GM15510 (cell line): Measurements from ENCODE around the gene AIRE.

Experiments used
- POLR2A ChIP-seq: IDR thresholded peaks from 3 replicates; pipeline ENCODE4 v1.6.1; 2011; ENCODE audit warnings: borderline replicate concordance; ENCODE audit not compliant: insufficient read length; ENCODE audit errors: extremely low read depth

The AIRE gene

GRCh38 chr21:44288251-44289110 lies 2.8 kb downstream of the AIRE start:
- TF ChIP-seq POLR2A = no peak

GRCh38 chr21:44289381-44290010 lies 3.8 kb downstream of the AIRE start:
- TF ChIP-seq POLR2A = no peak

- no peak for TF ChIP-seq POLR2A
These were observed 4.8 kb downstream of the AIRE start for GRCh38 chr21:44290327-44291077.

DNA sequence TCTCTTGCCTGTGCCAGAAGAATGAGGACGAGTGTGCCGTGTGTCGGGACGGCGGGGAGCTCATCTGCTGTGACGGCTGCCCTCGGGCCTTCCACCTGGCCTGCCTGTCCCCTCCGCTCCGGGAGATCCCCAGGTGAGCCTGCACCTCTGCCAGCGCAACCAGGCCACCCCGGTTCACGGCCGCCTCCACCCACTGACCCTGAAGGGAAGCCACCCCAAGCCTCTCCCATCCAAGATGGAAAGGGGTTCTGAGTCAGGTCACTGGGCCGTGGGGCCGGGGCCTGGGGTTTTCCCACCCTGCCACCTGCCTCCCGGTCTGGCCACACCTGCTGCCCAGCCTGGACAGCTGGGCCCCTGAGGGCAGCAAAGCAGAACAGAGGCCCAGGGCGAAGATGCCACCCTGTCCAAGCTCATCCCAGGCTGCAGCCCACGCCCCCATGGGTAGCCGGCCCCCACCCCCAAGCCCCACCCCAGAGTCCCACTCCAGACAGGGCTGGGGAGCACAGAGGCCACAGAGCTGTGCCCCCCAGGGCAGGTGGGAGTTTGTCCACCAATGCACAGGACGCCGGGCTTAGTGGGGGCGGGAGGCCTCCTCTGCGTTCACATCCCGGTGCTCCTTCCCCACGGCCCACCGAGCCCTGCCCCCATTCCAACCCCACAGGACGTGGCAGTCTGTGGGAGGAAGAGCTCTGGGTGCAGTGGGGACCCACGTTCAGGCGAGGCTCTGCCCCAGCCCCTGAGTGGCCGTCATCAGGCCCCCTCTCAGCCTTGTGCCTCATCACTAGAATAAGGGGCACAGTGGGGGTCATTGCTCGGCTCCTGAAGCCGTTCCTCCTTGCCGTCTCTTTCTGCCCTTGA lies 5.6 kb downstream of the AIRE start:
- no peak for TF ChIP-seq POLR2A

DNA sequence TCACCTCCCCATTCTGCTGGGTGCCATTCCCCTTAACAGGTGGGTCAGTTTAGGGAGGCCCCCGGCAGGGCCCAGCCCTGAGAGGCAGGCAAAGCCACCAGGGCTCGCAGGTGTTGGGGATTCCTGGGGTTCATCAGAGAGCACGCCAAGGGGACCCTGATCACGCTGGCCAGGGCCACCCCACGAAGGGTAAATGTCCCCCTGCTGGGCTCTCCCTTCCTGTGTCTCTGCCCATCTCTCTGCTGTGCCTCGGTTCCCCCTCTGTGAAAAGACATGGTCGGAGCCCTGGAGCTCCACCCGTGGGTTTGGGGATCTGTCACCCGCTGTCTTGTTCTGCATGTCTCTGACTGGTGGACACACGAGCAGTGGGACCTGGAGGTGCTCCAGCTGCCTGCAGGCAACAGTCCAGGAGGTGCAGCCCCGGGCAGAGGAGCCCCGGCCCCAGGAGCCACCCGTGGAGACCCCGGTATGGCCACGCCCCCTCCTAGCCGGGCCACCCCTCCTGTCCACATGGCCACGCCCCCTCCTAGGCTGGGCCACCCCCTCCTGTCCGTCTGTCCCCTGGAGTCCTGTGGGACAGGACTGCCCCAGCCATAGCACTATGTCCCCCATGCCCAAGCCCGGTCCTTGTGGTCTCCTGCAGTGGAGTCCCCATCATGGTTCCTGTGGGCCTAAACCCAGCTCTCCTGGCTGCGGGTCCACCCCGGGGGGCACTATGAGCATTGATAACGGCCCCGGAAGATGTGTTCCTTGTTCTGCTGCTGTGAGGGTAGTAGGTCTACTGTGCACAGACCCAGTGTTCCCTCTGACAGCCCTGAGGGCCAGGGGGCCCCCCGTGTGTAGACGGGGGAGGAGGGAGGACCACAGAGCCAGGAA lies 6.5 kb downstream of the AIRE start:
- TF ChIP-seq POLR2A = no peak

DNA sequence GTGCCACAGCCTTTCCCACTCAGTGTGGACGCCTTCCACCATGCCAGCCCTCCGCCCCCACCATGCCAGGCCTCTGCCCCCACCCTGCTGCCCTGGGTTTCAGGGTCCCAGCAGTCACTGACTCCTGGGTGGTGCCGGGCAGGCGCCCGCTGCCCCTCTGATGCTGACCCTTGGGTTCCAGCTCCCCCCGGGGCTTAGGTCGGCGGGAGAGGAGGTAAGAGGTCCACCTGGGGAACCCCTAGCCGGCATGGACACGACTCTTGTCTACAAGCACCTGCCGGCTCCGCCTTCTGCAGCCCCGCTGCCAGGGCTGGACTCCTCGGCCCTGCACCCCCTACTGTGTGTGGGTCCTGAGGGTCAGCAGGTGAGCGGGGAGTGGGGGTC lies 7.1 kb downstream of the AIRE start:
- TF ChIP-seq POLR2A = no peak

GRCh38 chr21:44293551-44294231 lies 8.0 kb downstream of the AIRE start:
- no peak for TF ChIP-seq POLR2A

- no peak for TF ChIP-seq POLR2A
These were observed 8.9 kb downstream of the AIRE start for GRCh38 chr21:44294391-44295162.

- no peak for TF ChIP-seq POLR2A
These were observed 9.5 kb downstream of the AIRE start for GRCh38 chr21:44295163-44295573.

- no peak for TF ChIP-seq POLR2A
These were observed 10.0 kb downstream of the AIRE start for GRCh38 chr21:44295646-44296045.

- TF ChIP-seq POLR2A = no peak
These were observed 10.4 kb downstream of the AIRE start for GRCh38 chr21:44296103-44296519.

DNA sequence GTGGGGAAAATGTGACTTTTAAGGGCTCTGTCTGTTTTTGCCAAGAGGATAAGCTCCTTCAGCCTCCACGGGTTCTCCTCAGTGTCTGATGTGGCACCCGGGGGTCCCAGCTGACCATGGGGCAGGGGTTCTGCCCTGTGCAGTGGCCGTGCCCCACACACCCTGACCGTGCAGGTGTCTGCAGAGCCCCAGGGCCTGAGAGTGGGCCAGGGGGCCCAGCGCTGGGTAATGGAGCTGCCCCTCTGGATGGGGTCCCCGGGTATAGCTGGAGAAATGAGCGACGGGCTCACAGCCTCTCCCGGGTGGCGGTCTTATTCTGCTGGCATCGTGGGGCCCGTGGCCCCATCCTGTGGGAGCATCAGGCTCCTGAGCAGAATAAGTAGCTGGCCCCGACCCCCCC lies 11.2 kb downstream of the AIRE start:
- TF ChIP-seq POLR2A = no peak
